Astrocyte of the hippocampus (primary cell): ENCODE measurements around the gene FAM117B.
A peak's percentile ranks its signal among the peaks of the same experiment; 100 is the strongest.
"Not testable (repeated sequence)": the region's sequence is repeated elsewhere in the genome, so short reads cannot be mapped to it uniquely, and the experiment has no call there.

Experiments used
- DNase-seq: peaks from one replicate; pipeline ENCODE4 v3.0.0; 2011; ENCODE audit warnings: low read depth, low spot score

The FAM117B gene

DNA sequence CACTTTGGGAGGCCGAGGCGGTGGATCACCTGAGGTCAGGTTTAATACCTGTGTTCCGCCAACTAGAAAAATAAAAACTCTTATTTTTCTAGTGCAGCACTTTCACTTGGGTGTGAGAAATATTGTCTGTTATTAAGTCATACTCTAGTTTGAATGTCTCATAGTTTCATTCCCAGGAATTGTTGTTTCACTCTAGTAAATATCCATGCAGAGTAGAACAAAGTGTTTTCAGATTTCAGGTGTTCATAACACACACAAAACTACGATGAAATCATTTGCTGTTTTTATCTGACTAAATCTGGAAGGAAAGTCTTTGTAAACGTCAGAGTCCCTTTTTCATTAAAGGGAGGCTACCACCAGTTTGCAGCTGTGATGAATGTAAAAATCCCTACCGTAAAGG lies 4.0 kb downstream of the FAM117B start:
- DNase-seq, result no peak

DNA sequence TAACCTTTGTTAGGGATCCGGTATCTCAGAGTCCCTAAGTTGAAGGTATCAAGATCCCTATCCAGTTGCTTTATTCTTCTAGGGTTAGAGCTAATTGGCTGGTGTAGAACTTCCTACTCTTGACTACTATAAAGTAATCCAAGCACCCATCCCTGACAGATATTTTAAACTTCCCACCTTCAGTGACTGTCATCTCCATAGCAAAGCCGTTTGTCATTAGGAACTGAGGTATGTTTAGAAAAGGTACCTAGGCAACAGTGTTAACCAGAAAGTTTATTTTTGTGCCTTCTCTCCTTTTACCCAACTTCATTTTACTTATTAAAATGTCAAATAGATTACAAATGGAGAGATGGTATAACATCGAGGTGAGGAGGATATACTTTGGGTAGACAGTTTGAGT lies 4.5 kb downstream of the FAM117B start:
- DNase-seq, result no peak

DNA sequence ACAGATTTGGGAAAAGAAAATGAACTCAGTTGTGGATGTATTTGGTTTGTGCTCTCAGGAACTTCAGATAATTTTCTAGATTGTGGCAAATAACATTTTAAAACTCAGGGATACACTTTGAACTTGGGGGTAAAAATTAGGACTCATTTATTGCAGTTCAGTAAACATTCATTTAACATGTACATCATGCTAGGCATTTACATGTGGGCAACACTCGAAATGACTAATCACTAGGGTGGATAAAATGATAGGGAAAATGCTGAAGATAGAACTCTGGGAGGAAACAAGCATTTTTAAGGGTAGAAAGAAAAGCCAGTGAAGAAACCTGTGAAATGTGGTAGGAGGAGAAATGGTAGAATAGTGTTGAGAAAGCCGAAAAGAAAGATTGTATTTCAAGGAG lies 7.8 kb downstream of the FAM117B start:
- no peak for DNase-seq

DNA sequence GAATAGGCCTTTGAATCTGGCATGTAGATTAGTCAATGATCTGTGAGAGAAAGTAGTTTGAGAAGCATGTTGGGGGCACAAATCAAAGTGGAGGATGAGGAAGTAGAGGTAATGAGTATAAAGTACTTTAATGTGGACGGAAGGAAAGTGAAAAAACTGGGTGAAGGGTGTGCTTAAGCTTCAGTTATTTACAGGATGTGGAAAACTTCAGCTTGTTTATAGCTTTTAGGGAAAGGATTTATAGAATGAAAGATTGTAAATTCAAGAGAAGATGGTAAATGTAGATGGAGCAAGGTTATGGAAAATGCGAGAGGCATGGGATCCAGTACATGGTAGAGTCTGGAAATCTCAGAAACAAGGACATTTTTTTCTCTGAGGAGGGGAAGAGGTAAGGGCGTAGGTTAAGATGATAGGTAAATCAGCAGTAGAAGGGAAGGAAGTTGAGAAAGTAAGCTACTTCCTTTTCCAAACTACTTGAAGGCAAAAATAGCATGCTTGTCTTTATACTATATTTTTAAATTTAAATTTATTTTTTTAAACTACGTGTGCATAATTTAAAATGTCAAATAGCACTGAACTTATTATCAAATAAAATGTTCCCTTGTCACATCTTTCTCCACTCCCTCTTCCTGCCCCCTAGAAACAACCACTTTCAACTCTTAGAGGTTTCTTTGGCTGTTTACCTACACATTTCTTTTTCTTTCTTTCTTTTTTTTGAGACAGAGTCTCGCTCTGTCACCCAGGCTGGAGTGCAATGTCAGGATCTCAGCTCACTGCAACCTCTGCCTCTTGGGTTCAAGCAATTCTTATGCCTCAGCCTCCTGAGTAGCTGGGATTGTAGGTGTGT lies 8.5 kb downstream of the FAM117B start:
- no peak for DNase-seq

DNA sequence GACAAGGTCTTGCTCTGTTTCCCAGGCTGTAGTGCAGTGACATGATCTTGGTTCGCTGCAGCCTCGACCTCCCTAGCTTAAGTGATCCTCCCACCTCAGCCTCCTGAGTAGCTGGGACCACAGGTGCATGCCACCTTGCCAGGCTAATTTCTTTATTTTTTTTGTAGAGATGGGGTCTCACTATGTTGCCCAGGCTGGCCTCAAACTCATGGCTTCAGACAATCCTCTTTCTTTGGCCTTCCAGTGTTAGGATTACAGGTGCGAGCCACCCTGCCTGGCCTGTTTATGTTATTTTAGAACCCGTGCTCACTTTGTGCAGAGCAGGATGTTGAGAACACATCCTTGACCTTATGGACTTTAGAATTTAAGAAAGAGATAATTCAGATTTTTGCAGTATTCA lies 17.4 kb downstream of the FAM117B start:
- DNase-seq, result no peak

DNA sequence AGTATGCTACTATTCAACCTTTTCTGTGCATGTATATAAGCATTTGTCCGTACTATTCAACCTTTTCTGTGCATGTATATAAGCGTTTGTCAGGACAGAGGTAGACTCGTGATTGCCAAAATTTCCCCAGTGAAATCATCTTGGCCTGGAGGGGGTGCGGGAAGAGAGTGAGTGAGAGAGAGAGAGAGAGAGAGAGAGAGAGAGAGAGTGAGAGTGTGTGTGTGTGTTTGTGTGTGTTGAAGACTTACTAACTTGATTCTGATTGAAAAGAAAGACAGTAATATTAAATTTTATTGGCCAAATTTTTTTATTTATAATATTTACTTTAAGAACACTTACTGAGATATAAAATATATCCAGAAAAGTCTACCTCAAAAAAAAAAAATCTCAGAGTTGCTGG lies 19.1 kb downstream of the FAM117B start:
- DNase-seq, result peak; percentile 10

DNA sequence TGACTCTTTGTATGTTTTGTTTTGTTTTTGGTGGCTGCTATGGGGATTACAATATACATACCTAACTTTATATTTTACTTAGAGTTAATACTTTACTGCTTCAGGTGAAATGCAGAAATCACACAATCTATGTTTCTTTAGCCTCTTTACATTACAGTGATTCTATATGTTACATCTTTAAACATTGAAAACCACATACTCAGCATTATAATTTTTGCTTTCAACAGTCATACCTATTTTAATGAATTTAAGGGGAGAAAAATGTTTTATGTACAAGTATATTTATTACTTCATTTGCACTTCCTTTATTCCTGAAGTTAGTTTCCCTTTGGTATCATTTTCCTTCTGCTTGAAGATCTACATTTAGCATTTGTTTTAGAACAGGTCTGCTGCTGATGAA lies 23.1 kb downstream of the FAM117B start:
- DNase-seq, result no peak

DNA sequence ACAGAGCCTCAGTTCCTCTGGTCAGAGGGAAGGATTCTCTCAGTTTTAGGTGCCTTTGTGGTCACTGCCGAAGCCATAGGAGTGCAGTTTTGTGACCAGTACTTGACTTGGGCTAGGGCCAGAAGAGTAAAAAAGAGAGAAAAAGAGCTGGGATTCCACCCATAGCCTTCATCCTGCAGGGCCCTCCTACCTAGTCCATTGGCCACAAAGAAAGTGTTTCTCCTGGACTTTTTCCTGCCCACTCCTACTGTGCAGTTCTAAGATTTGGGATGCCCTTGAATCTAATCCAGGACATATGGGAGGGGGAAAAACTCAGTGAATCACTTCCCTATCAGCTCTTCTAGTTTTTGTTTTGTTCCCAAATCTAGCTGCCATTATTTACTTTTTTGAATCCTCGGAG lies 26.0 kb downstream of the FAM117B start:
- DNase-seq, result no peak

DNA sequence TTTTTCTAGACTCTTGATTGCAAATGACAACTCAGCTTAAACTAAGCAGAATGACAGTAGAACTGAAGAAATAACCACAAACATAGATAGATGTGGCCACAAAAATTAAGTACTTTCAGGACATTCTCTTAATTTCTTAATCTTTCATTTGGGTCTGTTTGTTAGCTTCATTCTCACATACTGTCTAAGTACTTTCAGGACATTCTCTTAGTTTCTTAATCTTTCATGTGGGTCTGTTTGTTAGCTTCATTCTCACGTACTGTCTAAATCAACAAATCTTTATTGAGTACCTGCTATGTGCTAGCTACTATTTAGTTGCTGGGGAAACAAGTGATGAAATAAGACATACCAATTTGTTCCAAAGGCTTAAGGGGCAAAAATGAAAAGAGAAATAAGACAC lies 35.1 kb downstream of the FAM117B start:
- no peak for DNase-seq

DNA sequence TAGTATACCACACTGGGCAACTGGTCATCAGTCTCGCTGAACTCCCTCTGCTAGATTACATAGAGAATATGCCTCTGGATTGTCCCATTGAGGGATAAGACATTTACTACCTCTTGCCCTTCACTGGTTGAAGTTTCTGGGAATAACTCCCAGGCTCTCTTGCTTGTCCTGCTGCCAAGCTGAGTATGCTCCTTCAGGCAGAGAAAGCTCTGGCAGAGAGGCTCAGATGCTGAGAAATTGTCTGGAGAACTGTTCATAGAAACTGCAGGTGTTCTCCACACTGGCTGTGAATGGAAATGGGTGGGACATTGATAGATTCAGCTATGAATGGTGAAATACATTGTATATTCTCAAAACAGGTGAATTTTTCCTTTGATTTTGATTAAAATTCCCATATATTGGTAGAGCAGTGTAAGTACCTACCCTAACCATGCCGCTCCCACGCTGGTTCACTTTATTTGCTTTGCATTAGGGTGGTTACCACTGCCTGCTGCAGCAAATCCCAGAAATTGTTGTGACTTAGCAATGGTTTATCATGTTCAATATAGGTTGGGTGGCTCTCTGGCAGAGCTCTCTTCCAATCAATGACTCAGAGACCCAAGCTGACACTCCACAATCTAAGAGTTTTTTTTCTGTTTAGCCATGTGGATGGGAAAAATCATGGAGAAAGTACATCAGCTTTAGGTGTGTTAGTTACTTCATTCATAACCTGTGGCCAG lies 36.7 kb downstream of the FAM117B start:
- DNase-seq, result peak; percentile 52

DNA sequence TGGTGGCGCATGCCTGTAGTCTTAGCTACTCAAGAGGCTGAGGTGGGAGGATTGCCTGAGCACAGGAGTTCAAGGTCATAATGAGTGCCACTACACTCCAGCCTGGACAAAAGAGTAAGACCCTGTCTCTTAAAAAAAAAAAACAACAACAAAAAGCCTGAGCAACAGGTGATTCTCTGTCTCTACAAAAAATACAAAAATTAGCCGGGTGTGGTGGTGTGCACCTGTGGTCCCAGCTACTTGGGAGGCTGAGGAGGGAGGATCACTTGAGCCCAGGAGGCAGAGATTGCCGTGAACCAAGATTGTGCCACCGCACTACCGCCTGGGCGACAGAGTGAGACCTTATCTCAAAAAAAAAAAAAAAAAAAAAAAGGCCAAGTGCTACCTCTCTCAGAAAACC lies 40.3 kb downstream of the FAM117B start:
- not testable (repeated sequence) for DNase-seq

DNA sequence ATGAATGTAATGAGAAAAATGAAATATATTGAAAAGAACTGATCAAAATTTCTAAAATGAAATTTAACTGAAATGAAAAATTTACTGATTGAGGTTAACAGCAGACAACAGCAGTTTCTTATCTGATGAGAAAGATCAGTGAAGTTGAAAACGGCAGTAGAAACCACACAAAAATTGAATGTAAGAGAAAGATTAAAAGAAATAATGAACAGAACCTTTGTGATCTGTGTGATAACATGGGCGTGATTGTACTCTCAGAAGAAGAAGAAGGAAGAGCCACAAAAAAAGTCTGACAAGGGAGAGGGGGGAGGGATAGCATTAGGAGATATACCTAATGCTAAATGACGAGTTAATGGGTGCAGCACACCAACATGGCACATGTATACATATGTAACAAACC lies 45.2 kb downstream of the FAM117B start:
- no peak for DNase-seq

DNA sequence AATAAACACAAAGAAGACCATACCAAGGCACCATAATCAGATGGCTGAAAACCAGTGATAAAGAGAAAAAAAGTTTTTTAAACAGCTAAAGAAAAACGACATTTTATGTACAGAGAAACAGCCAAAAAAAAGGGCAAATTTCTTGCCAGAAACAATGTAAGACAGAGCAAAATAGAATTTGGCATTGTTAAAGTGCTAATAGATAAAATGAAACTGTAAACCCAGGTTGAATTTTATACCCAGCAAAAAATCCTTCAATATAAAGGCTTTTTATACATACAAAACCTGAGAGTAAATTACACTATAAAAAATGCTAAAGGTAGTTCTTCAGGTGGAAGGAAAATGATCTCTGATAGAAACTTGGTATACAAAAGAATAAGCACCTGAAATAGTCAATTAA lies 45.7 kb downstream of the FAM117B start:
- no peak for DNase-seq

DNA sequence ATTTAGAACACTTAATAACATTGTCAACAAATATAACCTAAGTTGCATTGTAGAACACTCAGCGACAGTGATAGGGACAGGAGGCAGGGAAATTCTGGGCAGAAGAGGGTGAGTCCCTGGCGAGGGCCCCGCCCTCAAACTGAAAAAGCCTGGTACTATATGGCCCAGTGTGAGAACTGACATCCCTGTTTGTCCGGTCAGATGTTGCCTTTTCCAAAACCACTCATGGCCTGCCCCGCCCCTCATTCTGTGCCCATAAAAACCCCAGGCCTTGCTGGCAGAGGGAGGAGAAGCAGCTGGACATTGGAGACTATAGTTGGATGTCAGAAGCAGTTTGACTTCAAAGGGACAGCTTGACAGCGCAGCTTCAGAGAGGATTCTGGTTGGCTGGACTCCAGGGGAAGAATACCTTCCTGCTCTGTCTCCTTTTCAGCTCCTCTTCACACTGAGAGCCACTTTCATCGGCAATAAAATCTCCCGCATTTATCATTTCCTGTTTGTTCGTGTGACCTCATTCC lies 47.0 kb downstream of the FAM117B start:
- no peak for DNase-seq

DNA sequence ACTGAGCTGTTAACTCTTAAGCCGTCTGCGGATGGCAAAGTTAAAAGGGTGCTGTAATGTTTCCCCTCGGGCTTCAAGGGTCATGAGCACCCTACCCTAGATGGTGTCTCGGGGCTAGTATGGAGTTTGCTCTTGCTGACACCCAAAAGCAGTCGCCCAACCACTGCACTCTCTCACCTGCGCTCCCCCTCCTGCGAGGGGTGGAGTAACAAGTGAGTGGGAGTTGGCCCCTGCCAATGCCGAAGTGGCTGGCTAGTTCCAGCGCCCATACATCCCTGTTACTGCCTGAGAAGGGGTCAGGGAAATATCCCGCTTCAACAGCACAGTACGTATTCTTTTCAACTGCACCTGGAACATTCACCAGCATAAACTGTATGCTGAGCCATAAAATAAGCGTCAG lies 47.5 kb downstream of the FAM117B start:
- DNase-seq, result no peak

DNA sequence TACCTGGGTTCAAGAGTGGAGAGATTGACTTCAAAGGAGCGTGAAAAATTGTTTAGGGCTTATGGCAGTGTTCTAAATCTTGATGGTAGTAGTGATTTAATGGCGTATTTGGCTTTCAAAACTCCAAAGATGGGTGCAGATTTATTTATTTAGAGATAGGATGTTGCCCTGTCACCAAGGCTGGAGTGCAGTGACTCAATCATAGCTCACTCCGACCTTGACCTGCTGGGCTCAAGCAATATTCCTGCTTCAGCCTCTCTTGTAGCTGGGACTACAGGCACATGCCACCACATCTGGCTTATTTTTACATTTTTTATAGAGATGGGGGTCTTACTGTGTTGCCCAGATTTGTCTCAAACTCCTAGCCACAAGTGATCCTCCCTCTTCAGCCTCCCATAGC lies 52.5 kb downstream of the FAM117B start:
- DNase-seq, result no peak

DNA sequence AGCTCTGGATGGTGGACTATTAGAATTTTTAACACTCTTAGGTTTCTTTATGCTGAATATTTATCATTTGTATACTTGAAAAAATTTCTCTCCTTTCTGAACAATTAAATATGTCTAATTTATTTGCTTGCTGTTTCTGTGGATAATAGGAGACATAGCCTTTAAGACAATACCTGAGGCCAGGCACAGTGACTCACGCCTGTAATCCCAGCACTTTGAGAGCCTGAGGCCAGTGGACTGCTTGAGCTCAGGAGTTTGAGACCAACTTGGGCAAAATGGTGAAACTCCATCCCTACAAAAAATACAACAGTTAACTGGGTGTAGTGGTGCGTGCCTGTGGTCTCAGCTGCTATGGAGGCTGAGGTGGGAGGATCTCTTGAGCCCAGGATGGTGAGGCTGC lies 54.7 kb downstream of the FAM117B start:
- no peak for DNase-seq

DNA sequence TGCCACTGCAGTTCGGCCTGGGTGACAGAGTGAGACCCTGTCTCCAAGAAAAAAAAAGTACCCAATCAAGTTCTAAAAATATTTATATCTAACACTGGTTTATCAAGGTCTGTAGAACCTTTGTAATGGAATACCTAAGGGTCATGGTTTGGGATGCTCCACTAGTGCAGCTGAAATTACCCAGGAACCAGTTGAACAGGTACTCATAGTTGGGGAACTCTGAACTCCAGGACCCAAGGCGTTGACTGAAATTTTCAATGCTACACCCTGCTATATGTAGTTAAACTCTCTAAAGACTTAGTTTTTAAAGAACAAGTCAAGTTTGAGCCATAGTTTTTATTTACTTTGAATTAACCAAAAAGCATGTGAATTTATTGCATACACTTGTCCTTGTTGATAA lies 55.1 kb downstream of the FAM117B start:
- no peak for DNase-seq

DNA sequence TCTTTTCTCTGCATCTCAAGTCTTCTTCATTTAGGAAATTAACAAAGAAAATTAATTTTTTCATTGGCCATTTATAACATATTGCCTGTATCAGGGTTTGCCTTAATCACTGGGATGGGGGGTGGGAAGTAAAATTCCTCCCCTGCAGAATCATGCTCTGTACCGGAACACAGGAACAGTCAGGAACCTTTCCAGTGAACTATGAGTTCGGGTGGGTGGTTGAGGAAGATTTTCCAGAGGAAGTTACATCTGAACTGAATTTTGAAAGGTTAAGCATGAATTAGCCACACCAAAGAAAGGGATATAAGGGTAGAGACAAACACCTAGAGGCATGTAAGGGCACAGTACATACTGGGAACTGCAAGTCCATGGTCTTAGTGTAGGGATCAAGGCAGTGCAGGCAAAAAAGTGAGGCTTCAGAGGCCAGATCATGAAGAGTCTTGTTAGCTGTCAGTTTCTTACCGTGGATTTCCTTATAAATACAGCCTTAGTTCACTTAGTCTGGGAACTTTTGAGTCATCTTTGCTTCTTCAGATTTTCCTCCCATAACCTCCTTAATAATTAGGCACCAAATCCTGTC lies 55.6 kb downstream of the FAM117B start:
- no peak for DNase-seq

DNA sequence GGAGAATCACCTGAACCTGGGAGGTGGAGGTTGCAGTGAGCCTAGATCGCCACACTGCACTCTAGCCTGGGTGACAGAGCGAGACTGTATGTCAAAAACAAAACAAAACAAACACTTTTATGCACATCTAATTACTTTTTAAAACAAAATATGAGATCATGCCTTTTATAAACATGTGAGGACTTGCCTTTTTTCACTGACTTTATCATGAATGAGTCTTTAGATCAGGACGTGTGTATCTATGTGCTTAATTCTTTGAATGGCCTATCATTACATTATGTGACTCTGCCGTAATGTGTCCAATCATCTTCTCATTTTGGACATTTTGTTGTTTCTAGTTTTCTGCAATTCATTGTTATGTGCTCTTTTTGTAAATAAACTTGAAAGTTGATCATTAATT lies 58.7 kb downstream of the FAM117B start:
- DNase-seq, result no peak

DNA sequence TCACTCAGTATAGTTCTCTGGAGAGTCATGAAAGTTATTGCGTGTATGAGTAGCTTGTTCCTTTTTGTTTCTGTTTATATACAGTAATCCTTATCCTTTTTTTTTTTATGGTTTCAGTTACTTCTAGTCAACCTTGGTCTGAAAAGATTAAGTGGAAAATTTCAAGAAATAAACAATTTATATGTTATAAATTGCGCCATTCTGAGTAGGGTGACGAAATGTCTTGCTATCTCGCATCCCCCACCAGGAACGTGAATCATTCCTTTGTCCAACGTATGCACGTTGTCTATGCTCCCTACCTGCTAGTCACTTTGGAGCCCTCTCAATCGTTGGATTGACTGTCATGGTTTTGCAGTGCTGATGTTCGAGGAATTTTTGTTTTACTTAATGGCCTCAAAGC lies 60.4 kb downstream of the FAM117B start:
- DNase-seq, result no peak

DNA sequence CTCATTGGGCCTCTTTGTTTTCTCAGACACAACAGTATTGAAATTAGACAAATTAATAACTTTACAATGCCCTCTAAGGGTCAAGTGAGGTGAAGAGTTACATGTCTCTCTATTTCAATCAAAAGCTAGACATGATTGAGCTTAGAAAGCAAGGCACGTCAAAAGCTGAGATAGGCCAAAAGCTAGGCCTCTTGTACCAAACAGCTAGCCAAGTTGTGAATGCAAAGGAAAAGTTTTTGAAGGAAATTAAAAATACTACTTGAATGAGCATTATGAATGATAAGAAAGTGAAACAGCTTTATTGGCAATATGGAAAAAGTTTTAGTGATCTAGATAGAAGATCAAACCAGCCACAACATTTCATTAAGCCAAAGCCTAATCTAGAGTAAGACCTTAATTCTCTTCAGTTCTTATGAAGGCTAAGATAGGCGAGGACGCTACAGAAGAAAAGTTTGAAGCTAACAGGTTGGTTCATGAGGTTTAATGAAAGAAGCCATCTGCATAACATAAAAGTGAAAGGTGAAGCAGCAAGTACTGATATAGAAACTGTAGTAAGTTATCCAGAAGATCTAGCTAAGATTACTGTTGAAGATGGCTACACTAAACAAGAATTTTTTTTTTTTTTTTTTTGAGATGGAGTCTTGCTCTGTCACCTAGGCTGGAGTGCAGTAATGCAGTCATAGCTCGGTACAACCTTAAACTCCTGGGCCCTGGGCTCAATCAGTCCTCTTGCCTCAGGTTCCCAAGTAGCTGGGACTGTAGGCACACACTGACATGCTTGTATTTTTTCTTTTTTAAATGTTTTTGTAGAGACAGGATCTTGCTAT lies 65.5 kb downstream of the FAM117B start:
- no peak for DNase-seq
